ENCODE data around the gene FXYD2.

GRCh38 chr11:117820071-117820470 is 4.5 kb downstream of the FXYD2 start:
- TF ChIP-seq POLR2A (IDR thresholded peaks at IDR 0.05) (no peak), CTCF (IDR thresholded peaks at IDR 0.05) (peak in 2 of 6 experiments; percentile 12 to 19)

Measured in Peyer's patch (tissue), 4 donors.